Stimulated activated CD4-positive, alpha-beta T cell treated with anti-CD3 and anti-CD28 coated beads, Interleukin-1b, Interleukin-23, amount 100 ng/mL, for 4 hours (primary cell): ENCODE data around the gene PRPS1.
A peak's percentile ranks its signal among the peaks of the same experiment; 100 is the strongest.
"Not testable (repeated sequence)": the region's sequence is repeated elsewhere in the genome, so short reads cannot be mapped to it uniquely, and the experiment has no call there.

Source experiments
- DNase-seq, 2 donors: peaks; one replicate each; pipeline ENCODE4 v3.0.0-alpha.2; 2020; ENCODE audit warnings: low read depth in 2 of 2

Gene PRPS1

DNA sequence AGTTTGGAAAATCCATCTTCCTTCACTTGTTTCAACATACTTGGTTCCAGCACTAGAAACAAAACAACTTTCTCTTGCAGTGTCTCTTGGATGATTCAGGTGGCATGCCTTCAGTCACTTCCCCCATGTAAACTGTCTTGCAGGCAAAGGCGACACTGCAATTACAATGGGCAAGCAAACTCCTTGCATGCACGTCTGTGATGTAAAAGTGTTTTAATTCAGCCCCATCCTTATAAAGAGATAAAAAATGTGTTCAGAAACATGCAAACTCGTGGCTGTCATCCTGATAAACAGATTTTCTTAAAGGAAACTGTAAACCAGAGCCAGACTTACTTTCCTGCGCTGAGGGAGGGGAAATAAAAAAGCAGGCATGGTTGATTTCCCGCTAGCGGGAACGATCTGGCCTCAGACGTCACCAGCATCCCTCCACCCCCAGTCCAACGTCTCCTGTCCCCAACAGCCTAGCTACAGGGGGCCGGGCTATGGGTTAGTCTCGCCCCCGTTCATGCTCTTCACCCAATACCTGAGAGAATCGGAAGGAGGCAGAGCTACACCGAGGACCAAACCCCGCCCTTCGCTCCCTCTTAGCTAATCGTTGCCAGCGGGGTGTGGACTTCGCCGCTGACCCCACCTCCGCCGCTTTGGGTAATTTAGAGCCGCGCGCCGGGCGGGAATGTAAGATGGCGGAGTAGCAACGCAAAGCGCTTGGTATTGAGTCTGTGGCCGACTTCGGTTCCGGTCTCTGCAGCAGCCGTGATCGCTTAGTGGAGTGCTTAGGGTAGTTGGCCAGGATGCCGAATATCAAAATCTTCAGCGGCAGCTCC lies at the start of gene PRPS1:
Gene PRPS1 (plus strand): TSS at position 673 of the 824 bp plus-strand sequence. CDS start 119 bp downstream, at position 792.
- DNase-seq: peak; percentile 73 to 78

DNA sequence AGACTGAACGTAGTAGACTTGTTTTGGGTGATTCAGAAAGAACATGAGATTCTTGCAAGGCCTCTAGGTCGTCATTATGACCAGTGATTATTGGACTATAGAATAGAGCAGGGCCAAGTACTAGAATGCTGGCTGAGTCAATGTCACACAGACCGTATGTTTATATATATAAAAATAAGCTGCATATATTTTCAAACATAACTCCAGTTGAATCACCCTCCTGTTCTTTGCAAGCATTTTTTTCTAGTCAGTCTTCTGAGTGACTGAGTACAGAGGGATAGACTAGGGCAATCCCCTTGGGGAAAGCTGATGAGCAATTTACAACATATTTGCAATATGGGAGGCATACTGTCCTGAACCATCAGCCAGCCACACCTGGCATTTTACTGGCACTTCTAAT lies 48.4 kb upstream of the PRPS1 start:
- DNase-seq: no peak

DNA sequence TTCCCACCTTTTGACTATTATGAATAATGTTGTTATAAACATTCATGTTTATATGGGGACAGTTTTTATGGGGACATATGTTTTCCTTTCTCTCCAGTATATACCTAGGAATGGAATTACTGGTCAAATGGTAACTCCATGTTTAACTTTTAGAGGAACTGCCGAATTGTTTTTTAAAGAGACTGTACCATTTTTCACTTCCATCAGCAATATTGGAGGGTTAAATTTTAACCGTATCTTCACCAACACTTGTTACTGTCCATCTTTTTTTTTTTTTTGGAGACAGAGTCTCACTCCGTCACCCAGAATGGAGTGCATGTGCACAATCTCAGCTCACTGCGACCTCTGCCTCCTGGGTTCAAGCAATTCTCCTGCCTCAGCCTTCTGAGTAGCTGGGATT lies 46.4 kb upstream of the PRPS1 start:
- DNase-seq: no peak

DNA sequence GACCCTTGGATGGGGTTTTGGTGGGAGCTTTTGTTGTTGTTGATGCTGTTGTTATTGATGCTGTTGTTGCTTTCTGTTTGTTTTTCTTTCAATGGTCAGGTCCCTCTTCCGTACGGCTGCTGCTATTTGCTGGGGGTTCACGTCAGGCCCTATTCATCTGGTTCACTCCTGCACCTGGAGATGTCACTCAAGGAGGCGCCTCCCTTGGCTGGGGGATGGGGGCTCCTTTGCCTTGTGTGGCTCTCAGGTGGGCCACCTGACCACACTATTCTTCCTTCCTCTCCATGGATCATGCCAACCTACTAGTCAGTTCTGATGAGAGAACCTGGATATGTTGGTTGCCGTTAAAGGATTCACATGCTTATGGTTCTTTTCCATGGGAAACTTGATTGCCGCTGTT lies 39.1 kb upstream of the PRPS1 start:
- no peak for DNase-seq

DNA sequence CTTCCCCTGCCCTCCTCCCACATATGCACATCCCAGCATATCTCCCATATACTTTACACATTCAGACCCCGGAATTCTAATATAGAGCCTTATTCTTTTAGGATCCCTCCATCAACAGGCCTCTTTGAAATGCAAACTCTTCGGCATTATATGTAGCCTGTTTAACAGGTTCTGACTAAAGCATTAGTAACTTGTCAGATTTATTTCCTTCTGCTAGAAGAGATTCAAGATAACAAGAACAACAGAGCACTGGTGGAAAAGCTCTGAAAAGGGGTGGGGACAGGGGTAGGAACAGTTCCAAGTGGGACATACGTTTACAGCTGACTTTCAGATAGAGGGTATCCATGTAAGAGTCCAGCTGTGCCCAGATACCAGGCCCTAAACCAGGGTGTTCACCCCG lies 31.7 kb upstream of the PRPS1 start:
- no peak for DNase-seq

DNA sequence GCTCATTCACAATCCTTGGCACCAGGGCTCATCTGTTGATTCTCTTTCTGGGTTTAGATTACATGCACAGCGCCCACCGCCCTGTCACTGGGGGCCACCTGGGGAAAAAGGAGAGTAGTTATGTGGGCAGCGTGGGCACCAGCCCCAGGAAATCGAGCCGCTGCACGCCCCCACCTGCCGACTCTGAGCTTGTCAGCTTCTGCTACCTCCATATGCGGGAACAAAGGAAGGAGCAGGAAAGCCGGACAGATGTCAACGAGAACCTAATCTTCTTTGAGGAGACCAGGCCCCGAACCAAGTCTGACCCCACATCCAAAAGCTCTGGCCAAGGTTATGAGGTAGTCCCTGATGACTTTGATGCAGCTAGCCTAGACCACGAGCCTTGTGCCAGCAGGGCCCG lies 31.0 kb upstream of the PRPS1 start:
- DNase-seq: no peak

DNA sequence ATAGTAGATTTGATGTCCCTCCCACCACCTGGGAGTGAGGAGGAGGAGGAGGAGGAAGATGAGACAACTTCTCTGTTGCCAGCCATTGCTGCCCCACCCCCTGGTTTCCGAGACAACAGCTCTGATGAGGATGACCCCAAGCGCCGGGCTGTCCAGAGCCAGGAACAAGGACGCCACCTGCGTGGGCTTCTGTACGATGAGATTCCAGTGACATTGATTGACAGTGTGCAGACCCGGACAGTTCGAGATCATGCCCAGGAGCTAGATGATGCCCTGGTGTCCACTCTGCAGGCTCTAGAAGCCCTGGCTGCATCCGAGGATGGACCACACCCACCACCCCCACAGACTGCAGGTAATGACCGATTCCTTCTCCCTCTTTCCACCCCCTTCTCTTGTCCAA lies 30.5 kb upstream of the PRPS1 start:
- DNase-seq: no peak

DNA sequence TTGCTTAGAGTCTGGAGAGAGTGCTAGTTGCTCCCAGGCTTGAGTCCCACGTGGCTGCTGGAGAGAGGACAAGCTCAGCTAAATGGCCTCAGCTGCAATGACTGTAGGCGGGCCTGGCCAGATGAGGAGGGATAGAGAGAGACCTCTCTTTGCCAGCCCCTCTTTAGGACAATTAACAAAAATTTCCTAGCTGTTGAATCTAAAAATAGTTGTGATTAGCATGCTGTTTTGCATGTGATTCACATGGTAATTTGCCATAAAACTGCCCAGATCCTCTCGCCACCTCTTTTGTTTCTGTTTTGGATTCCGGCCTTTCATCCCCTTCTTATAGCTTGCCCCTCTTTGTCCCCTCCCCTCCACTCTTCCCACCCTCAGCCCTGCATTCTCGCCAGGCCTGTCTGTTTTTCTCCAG lies 28.9 kb upstream of the PRPS1 start:
- DNase-seq: no peak

DNA sequence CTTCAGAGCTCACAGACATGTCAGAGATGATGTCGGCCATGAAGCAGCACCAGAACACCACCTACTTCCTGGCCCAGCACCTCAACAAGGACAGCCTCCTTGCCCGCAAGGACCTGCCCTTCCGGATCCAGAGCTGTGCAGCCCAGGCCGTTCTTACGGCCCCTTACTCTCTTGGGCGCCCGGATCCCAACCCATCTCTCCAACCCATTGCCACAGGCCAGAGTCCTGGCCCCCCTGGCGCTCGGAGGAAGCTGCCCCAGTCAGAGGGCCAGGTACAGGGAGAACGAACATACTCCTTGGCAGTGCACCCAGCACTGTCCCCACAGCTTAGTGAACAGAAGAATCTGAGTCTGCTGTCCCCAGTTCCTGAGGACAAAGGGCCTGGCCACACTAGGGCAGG lies 27.9 kb upstream of the PRPS1 start:
- no peak for DNase-seq

DNA sequence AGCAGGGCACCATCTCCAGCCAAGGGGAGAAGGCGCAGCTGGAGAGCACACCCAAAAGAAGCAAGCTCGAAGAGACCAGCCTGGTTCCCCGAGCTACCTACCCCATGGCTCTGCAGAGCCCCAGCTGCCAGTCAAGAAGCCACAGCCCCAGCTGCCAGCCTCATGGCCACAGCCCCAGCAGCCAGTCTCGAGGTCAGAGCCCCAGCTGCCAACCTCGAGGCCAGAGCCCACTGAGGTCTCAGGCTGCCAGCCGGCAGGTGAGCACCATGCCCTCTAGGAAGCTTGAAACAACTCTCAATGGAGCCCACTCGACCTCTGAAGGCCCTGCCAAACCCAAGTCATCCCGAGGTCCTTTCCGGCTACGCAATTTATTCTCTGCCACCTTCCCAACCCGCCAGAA lies 27.0 kb upstream of the PRPS1 start:
- no peak for DNase-seq

DNA sequence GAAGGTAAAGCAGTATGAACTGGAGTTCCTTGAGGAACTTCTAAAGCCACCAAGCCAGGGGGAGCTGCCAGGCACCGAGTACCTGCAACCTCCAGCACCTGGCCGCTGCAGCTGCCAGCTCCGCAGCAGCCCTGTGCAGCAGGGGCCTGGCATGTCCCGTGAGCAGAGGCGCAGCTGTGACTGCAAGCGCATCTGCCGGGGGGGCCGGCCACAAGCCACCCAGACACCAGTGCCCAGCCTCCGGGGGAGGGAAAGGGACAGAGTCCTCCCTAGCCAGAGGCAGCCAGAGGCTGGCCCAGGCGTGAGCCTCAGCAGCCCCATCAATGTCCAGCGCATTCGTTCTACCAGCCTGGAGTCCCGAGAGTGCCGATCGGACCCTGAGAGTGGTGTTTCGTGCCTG lies 26.6 kb upstream of the PRPS1 start:
- no peak for DNase-seq

DNA sequence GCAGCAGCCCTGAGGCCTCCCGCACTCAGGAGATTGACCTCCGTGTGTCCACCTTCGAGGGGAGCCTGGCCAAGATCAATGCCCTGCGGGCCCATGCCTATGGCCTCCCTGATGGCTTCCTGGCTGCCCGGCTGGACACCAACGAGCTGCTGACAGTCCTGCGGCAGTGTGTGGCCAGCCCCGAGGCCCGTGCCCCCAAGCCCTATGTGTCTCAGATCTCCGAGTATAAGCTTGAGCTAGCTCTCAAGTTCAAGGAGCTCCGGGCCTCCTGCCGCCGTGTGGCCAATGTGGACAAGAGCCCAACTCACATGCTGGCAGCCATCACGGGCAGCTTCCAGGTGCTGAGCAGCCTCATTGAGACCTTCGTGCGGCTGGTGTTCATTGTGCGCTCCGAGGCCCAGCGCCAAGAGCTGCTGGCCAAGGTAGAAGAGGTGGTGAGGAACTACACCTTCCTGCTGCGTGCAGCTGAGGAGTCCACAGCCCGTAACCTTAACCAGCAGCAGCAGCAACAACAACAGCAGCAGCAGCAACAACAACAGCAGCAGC lies 25.5 kb upstream of the PRPS1 start:
- DNase-seq: no peak

DNA sequence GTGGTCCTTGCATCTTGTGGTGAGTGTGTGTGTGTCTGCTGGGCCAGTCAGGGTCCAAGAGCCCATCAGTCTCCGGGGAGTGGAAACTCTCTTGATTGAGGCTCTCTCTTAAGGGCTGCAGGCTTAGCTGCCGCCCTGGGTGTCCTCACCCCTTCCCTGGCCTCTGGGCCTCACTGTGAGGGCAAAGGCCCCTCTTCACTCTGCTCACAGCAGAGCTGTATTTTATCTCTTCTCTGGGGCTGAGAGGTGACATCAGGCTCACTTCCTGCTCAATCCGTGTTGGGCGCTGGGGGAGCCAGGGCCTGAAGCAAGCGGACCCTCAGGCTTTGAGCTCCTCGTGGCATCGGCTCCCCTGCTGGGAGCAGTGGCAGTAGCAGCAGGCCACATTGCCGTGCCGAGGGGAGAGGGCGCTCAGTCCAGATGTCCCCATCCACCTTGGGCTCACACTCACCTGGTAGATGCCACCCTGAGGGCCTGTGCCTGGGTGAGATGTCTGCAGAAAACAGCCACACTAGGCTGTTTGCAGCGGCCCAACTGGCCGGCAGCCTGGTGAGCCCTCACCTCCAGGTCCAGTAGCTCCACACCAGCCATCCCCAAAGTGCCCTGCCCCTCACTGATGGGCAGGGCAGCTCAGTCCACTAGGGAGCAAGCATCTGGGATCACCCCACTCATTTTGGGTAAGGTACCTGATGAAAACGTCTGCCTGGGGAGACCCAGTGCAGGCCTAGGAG lies 24.7 kb upstream of the PRPS1 start:
- no peak for DNase-seq

DNA sequence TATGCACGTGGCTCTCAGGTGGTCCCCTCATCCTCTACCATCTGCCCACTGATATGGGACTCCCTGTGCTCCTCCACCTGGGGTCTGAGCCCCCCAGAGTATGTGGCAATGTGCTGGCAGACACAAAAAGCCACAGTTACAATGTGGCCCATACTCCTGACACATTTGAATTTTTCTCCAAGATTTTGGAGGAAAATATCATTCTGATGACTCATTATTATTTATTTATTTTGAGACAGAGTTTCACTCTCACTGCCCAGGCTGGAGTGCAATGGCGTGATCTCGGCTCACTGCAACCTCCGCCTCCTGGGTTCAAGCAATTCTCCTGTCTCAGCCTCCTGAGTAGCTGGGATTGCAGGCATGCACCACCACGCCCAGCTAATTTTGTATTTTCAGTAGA lies 19.2 kb upstream of the PRPS1 start:
- DNase-seq: not testable (repeated sequence)

DNA sequence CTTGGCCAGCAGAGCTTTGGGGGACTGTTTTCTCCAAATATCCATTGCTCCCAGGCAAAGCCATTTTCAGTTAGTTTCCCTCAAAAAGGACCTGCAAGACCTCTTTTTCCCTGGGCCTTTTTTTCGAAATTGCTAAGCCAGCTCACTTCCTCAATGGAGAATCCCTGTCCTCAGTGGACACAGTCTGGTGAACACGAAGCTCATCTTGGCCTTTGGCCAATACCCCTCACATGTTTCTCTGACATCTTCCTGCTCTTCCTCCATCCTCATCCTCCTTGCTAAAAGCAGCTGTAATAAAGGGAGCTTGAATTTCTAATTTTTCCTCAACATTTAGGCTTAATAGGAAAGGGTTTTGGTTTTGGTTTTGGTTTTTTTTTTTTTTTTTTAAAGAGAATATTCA lies 17.6 kb upstream of the PRPS1 start:
- DNase-seq: no peak

DNA sequence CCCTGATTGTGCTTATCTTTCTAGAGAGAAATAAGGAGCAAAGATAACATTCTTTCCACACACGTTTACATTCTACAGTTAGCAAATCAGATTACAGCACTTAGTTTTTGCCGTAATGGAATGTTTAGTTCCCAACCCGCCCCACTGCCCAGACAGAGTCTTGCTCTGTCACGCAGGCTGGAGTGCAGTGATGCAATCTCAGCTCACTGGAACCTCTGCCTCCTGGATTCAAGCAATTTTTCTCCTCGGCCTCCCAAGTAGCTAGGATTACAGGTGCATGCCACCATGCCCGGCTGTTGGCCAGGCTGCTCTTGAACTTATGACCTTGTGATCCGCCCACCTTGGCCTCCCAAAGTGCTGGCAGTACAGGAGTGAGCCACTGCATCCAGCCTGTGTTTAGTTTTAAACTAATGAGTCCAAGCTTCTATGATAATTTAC lies 8.4 kb upstream of the PRPS1 start:
- DNase-seq: no peak

DNA sequence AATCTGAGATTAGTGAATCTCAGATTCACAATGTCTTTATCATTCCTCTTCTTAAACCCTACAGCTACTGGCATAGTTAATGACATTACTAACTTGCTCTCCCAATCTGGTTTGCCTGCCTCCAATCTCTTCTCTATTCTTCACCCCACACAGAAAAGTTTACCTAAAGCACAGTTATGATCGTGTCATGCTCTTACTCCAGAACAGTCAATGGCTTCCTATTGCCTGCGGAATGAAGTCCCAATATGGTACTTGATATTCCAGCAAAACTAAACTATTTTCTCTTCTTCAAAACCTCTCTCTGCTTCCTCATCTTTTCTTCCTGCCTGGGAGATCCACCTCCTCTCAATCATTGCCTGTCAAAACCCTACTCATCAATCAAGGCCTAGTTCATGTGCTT lies 3.4 kb upstream of the PRPS1 start:
- DNase-seq: no peak

DNA sequence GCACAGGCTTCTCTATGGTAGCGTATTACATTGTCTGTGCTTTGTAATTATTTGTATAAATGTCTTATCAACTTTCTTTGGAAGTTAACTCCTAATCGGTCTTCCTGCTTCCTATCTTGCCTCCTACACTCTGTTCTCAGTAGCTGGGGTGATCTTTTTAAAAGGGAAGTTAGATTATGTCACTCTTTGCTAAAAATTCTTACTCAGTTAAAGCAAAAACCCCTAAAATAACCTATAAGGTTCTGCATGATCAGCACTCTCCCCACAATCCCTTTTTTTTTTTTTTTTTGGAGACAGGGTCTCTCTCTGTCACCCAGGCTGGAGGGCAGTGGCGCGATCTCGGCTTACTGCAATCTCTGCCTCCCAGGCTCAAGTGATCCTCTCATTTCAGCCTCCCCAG lies 2.6 kb upstream of the PRPS1 start:
- no peak for DNase-seq

DNA sequence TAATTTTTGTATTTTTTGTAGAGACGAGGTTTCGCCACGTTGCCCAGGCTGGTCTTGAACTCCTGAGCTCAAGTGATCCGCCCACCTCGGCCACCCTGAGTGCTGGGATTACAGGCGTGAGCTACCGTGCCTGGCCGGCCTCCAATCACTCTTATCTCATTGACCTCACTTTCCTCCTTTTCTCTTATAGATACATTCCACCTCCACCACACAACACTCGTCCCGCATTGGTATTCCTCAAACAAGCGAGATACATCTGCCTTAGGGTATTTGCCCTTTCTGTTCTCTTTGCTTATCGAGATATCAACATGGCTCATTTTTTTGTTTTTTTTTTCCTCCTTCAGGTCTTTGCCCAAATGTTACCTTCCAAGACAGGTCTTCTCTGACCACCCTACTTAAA lies 1.8 kb upstream of the PRPS1 start:
- DNase-seq: no peak

DNA sequence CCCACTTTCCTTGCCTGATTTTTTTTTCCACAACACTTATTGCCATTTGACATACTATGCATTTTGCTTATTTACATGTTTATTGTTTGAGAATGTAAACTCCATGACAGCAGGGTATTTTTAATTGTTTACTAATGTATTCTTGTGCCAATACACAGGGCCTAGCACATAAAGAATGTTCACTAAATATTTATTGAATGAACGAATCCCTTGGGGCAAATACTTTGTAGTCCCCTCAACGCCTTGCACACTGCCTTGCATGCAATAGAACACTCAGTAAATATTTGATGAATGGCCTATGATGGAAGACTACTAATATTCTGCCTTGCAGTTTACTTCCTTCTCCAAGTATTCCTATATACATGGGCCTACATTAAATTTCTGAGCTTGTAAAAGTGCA lies 1.4 kb upstream of the PRPS1 start:
- no peak for DNase-seq

DNA sequence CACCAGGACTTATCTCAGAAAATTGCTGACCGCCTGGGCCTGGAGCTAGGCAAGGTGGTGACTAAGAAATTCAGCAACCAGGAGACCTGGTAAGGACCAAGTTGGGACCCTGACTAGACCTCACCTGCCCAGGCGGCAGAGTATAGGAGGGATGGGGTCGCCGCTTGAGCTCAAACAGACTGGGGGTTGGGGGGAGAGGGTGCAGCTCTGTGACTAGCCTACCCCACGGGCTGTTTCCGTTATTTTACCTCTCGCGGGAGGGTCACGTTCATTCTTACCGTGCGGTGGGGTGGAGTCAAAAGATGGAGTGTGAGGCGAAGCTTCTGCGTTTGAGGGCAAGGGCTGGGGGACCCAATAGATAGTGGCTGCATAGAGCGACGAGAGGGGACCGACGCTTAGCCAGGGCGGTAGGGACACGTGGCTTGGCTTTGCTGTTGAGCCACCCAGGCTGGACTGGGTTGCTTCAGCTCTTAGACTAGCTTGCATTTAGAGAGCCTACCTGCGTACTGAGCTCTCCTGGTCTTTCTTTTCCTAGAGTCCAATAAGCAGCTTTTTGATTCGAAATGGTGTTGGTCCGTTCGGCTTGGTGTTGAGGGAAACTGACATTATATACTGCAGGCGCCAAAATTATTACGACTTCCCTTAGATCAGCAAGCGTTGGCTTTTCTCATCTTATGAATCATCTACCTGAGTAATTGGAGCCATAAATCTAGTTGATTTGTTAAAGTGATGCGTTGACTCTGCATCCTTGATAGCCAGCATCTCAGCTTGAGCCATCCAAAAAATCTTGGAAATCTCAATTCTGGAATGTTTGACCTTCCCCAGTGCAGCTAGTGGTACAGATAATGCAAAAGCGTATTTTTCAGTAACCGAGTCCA lies 591 bp downstream of the PRPS1 start:
- peak; percentile 12 to 28 for DNase-seq

DNA sequence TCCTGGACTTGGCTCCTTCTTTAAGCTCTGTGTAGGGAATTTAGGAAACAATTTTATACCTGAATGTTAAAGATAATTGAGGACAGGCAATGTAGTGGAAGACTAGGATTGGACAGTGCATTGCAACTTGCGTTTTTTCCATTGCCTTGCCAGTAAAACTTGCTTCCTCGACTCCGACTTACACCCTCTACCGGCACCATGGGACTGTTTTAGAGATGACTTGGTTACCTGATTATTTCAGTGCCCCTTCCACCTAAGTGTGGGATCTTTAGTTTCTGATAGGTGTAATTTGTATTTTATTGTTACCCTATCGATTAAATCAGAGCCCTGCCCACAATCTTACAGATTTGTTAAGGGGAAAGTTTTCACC lies 1.2 kb downstream of the PRPS1 start:
- no peak for DNase-seq
